ENCODE data around the gene GRK1.

The GRK1 gene

DNA sequence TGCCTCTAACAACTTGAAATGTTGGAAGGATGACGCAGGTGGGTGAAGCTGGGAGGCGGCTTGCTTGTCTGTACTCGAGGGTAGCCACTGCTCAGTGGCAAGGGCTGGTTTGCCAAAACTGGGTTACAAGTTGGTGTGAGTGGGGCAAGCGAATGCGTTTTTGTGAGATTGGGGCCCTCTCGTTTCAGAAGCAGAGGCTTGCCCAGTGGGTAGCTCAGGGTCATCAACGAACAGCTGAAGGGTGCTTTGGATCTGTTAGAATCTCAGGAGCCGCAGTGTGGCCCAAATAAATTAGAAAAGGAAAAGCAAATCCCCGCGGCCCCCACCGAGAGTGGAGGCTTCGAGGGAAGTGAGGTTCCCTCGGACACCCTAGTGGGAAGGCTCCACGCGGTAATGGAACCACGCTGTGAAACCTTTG lies 16.3 kb upstream of the GRK1 start:
- ATAC-seq (replicated peaks) (no peak), DNase-seq (no peak)
- Mint-ChIP-seq H3K36me3 (peaks cover 16 to 19% of the 10 kb centered on the region in 2 donors), H3K9me3 (no peaks in the 10 kb centered on the region), H3K4me3 (no peak overlapping the region), H3K4me1 (peaks cover 4 to 15% of the 10 kb centered on the region in 2 donors), H3K27ac (no peak overlapping the region), H3K27me3 (no peaks in the 10 kb centered on the region)

DNA sequence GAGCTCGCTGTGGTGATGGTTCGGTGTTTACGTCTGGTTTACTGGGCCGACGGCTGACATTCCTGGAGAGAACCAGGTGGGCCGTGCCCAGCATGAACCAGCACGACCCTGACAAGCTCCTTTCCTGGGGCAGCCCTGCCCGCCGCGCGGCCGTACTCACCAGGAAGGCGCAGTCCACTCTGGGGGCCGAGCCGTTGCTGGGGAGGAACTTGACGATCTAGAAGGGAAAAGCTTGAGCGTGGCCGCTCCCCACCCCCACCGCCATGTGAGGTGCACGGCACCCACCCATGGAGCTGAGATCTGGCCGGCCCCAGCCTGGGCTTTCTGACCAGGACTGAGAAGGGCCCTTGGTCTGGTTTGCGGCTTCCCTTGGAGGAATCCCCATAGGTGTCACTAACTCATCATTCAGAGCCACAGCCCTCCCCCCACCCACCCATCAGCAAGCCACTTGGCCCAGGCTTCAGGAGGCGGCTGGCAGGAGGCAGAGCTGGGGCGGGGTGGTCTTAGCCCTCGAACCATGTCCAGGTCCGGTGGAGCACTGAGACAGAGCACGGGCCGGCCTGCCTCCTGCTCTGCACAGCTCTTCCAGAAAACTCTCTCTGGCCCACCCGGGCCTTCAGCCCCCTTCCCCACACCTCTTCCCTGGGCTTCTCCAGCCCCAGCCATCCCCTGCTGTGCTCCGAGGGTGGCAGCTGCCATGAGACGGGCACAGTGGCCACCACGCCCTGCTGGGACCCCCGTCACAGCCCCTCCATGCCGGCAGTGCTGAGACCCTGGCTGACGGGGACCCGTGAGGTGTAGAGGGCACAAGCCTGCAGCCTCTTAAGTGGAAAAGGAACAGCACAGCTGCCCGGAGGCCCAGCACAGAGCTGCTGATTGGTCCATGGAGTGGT lies 15.3 kb upstream of the GRK1 start:
- ATAC-seq (replicated peaks) (no peak), DNase-seq (no peak)
- no peaks in the 10 kb centered on the region for H3K27me3 Mint-ChIP-seq
- no peak overlapping the region for H3K27ac Mint-ChIP-seq
- peaks cover 11 to 15% of the 10 kb centered on the region in 2 donors for H3K36me3 Mint-ChIP-seq
- H3K9me3 Mint-ChIP-seq = no peaks in the 10 kb centered on the region
- no peak overlapping the region for H3K4me3 Mint-ChIP-seq
- peaks cover 1 to 9% of the 10 kb centered on the region in 2 donors for H3K4me1 Mint-ChIP-seq

DNA sequence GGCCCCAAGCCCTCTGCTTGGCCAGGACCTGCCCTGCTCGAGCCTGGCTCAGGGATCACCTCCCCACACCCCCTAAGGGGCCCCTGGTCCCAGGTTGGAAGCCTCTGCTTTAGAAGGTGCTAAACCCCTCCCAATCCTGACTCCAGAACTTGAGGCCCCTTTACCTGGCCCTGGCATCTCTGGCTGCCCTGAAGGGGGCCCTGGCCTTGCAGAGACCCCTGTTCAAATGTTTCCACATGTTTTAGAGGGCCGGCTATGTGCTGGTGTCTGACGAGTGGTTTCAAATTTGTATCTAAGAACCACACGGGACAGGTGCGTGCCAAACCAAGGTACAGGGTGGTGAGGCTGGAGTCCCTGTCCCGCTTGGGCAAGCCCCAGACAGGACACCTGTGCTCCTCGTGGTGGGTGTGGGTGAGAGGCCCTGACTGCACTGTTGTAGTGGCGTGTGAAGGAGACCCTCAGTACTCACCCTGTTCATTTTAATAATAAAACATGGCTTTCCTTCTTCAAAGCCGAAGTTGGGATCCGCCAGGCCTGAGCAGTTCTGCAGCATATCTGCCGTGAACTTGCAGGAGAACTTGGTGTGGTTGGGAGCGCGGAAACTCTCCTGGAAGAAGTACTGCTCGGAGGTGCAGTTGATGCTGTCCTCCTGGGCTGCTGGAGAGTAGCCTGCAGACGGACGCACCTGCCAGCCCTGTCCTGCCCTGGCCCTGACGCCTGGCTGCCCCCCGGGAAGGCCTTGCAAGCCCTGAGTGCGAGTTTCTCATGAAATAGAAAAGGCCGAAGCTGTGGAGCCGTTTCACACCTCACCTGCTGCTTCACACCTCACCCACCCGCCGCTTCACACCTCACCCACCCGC lies 14.4 kb upstream of the GRK1 start:
- Mint-ChIP-seq H3K36me3 (peaks cover 10 to 15% of the 10 kb centered on the region in 2 donors), H3K27me3 (no peaks in the 10 kb centered on the region), H3K9me3 (no peaks in the 10 kb centered on the region), H3K4me3 (no peak overlapping the region), H3K27ac (no peak overlapping the region), H3K4me1 (no peaks in the 10 kb centered on the region)
- ATAC-seq (replicated peaks) (peak in 1 of 2 donors; percentile 21), DNase-seq (no peak)

DNA sequence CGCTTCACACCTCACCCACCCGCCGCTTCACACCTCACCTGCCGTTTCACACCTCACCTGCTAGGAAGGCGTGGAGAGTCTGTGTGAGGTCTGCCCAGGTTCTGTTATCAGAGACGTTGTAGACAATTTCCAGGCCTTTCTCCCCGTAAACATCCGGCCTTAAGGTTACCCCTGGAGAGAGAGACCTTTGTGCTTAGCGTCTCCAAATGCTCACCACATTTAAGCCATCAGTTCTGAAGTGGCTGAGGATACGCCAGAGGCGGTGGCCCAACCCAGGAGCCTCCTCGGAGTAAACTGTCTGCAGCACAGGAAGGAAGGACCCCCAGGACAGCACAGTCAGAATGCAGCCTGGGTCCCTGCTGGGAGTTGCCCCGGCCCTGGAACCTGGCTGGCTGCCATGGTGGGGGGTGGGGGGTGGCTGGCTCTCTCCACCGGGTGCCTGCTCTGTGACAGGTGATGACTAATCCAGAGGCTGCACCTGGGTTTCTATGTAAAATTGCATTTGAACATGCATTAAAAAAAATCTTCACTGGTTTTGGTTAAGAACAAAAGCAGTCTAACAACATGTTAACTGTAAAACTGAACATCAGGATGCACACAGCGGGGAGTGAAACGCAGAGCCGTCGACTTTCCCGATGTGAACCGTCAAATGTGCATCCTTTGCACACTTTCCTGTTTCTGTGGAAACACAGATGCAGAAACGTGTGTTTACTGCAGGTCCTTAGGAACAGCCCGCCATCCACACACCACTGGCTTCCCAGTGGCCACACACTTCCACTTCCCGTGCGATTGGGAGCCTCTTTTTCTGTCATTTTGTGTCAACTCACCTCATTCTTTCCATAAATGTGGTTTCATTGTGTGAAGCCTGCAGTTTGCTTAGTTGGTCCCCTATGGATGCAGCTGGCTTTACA lies 13.5 kb upstream of the GRK1 start:
- H3K36me3 Mint-ChIP-seq = peaks cover under 1 to 8% of the 10 kb centered on the region in 2 donors
- ATAC-seq (replicated peaks) (peak in 1 of 2 donors; percentile 22), DNase-seq (no peak)
- H3K4me3 Mint-ChIP-seq = no peak overlapping the region
- H3K27ac Mint-ChIP-seq = no peak overlapping the region
- H3K9me3 Mint-ChIP-seq = no peaks in the 10 kb centered on the region
- H3K4me1 Mint-ChIP-seq = no peaks in the 10 kb centered on the region
- H3K27me3 Mint-ChIP-seq = no peaks in the 10 kb centered on the region

GRCh38 chr13:113654175-113654560 lies 12.9 kb upstream of the GRK1 start:
- Mint-ChIP-seq H3K36me3 (peaks cover 0 to 7% of the 10 kb centered on the region in 2 donors), H3K4me3 (no peak overlapping the region), H3K4me1 (no peaks in the 10 kb centered on the region), H3K27me3 (no peaks in the 10 kb centered on the region), H3K27ac (no peak overlapping the region), H3K9me3 (no peaks in the 10 kb centered on the region)
- DNase-seq (no peak), ATAC-seq (replicated peaks) (no peak)

GRCh38 chr13:113654591-113655345 lies 12.3 kb upstream of the GRK1 start:
- Mint-ChIP-seq H3K9me3 (no peaks in the 10 kb centered on the region), H3K4me1 (no peaks in the 10 kb centered on the region), H3K36me3 (peaks cover 0 to 5% of the 10 kb centered on the region in 2 donors), H3K4me3 (no peak overlapping the region), H3K27me3 (no peaks in the 10 kb centered on the region), H3K27ac (no peak overlapping the region)
- ATAC-seq (replicated peaks) (no peak), DNase-seq (no peak)

DNA sequence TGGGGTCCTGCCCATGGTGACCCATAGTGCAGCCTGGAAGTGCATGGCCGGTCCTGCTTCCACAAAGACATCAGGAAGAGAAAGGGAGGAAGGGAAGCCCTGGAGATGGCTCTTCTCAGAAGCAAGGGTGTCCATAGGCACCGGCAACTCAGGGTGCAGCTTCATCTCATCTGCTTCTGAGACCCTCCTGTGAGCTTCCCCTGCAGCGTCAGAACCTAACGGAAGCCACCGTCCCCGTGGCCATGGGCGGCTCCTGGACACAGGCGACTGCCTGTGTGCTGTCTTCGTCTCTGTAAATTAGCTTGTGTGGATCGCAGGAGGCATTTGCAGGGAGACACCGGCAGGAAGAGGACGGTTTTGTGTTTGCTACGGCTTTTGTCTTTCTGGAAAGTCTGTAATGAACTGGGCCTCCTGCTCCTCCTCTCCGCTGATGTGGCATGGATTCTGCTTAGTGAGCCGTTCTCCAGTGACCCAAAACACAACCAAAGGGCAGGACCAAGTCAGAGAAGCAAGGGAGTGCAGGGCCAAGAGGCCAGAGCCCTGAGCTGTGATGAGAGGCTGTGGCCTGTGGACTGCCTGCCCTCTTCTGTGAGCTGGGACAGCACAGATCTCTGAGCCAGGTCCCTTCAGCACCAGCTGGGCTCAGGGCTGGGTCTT lies 11.5 kb upstream of the GRK1 start:
- ATAC-seq (replicated peaks) = no peak
- Mint-ChIP-seq H3K36me3 (peaks cover 0 to 2% of the 10 kb centered on the region in 2 donors), H3K9me3 (peaks cover 0 to 2% of the 10 kb centered on the region in 2 donors), H3K27me3 (peaks cover 0 to 3% of the 10 kb centered on the region in 2 donors), H3K4me1 (no peaks in the 10 kb centered on the region), H3K4me3 (no peak overlapping the region), H3K27ac (no peak overlapping the region)
- DNase-seq = no peak

DNA sequence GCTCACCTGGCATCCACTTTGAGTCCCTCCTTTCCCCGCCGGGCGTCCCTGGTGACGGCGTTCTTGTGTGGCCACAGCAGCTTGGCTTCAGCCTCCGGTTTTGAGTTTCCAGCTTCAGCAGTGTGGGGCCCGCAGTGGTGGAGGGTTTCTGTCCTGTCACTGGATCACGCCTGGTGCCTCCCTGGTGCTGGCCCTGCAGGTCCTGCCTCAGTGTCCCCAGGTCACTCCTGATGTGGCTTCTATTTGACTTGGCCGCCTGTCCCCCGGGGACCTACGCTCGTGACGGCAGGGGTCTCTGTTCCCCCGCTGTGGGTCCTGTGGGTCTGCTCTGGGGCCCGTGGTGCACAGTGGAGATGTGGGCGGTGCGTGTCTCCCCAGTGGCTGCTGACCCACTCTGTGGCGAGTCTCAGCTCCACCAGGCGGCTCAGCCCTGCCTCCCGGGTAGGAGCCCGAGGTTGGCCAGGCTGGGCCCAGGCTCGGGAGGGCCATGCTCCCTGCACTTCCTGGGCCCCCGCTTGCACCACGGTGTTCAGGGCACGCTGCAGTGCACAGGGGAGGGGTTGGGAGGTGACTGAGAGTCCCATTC lies 10.9 kb upstream of the GRK1 start:
- Mint-ChIP-seq H3K27ac (no peak overlapping the region), H3K27me3 (peaks cover 0 to 3% of the 10 kb centered on the region in 2 donors), H3K4me1 (no peaks in the 10 kb centered on the region), H3K4me3 (no peak overlapping the region), H3K9me3 (peaks cover 6% of the 10 kb centered on the region in 2 donors), H3K36me3 (peaks cover 0 to 5% of the 10 kb centered on the region in 2 donors)
- ATAC-seq (replicated peaks) (no peak), DNase-seq (no peak)

GRCh38 chr13:113656831-113657671 lies 10.0 kb upstream of the GRK1 start:
- Mint-ChIP-seq H3K4me3 (no peak overlapping the region), H3K36me3 (peaks cover 0 to 6% of the 10 kb centered on the region in 2 donors), H3K27ac (no peak overlapping the region), H3K9me3 (peaks cover 10 to 13% of the 10 kb centered on the region in 2 donors), H3K4me1 (no peaks in the 10 kb centered on the region), H3K27me3 (peaks cover 0 to 3% of the 10 kb centered on the region in 2 donors)
- no peak for DNase-seq
- ATAC-seq (replicated peaks) = no peak

GRCh38 chr13:113657851-113658741 lies 8.9 kb upstream of the GRK1 start, which contains the start of gene ATP4B:
Gene ATP4B (minus strand): TSS chr13:113658198. CDS start chr13:113658144, 54 bp downstream.
- H3K27ac Mint-ChIP-seq = no peak within 1 kb of the TSS
- peaks cover 10 to 16% of the 10 kb centered on the region in 2 donors for H3K9me3 Mint-ChIP-seq
- H3K4me1 Mint-ChIP-seq = no peaks in the 10 kb centered on the region
- ATAC-seq (replicated peaks) (no peak), DNase-seq (no peak)
- no peak within 1 kb of the TSS for H3K4me3 Mint-ChIP-seq
- peaks cover 2 to 3% of the 10 kb centered on the region in 2 donors for H3K27me3 Mint-ChIP-seq
- peaks cover 0 to 6% of the 10 kb centered on the region in 2 donors for H3K36me3 Mint-ChIP-seq

DNA sequence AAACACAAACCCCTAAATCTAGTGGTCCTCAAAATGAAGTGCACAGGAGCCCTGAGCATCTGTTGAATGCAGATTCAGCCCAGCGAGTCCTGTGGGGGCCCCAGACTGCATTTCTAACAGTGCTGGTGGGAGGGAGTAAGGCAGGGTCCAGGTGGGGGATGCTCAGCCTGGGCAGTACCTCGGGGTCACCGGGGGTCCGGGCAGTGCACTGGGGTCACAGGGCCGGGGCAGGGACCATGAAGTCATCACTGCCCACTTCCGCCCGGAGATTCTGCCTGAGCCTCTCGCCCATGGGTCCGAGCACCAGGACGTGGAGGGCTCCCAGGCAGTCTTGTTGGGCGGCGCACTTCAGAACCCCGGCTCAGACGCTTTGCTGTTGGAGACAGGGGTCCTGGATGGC lies 8.2 kb upstream of the GRK1 start:
- Mint-ChIP-seq H3K9me3 (peaks cover 10 to 16% of the 10 kb centered on the region in 2 donors), H3K4me1 (no peaks in the 10 kb centered on the region), H3K36me3 (peaks cover 0 to 6% of the 10 kb centered on the region in 2 donors), H3K27me3 (peaks cover 3 to 9% of the 10 kb centered on the region in 2 donors), H3K27ac (no peak overlapping the region), H3K4me3 (no peak overlapping the region)
- DNase-seq = no peak
- no peak for ATAC-seq (replicated peaks)

All from stimulated activated naive B cell treated with anti-CD40 and anti-IgM and Interleukin-4, amounts not matched to agents 10 μg/mL and 1 μg/mL and 100 μg/mL, for 72 hours (primary cell).